HG03571 (cell line): ENCODE results near the gene RNPEPL1.
"Not testable (repeated sequence)": the region's sequence is repeated elsewhere in the genome, so short reads cannot be mapped to it uniquely, and the experiment has no call there.

Experiments
- ATAC-seq: cut with Tn5 transposase; IDR thresholded peaks from one replicate; pipeline ENCODE4 v1.9.1; 2021; ENCODE audit not compliant: unreplicated experiment

RNPEPL1 gene

GRCh38 chr2:240538031-240538780 lies 30.1 kb upstream of the RNPEPL1 start:
- no peak for ATAC-seq

DNA sequence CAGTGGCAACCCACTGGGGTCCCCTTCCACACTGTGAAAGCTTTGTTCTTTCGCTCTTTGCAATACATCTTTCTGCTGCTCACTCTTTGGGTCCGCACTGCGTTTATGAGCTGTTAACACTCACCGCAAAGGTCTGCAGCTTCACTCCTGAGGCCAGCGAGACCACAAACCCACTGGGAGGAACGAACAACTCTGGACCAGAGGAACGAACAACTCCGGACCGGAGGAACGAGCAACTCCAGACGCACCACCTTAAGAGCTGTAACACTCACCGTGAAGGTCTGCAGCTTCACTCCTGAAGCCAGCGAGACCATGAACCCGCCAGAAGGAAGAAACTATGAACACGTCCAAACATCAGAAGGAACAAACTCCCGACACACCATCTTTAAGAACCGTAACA lies 29.2 kb upstream of the RNPEPL1 start:
- ATAC-seq: not testable (repeated sequence)

- ATAC-seq: no peak
Measured at GRCh38 chr2:240539906-240540305, 28.4 kb upstream of the RNPEPL1 start.

GRCh38 chr2:240551288-240551687 lies 17.0 kb upstream of the RNPEPL1 start:
- no peak for ATAC-seq

DNA sequence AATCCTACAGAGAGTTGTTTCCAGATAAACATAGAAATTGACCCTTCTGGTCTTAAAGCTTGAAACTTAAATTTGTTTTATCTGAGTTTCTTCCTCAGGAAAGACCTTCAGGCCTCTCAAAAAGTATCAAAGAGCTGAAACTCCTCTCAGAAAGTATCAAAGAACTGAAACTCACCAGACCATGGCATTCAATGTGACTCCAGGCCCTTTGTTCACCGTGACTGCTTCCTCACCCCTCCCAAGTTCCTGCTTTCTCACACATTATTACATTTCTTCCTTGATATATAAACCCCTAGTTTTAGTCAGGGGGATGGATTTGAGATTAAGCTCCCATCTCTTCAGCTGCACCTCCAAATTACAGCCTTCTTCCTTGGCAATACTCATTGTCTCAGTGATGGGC lies 16.5 kb upstream of the RNPEPL1 start:
- ATAC-seq: no peak

GRCh38 chr2:240553956-240554480 lies 14.3 kb upstream of the RNPEPL1 start:
- no peak for ATAC-seq

- ATAC-seq: no peak
Measured at GRCh38 chr2:240554767-240555493, 13.4 kb upstream of the RNPEPL1 start.

GRCh38 chr2:240555541-240556250 lies 12.6 kb upstream of the RNPEPL1 start:
- no peak for ATAC-seq

DNA sequence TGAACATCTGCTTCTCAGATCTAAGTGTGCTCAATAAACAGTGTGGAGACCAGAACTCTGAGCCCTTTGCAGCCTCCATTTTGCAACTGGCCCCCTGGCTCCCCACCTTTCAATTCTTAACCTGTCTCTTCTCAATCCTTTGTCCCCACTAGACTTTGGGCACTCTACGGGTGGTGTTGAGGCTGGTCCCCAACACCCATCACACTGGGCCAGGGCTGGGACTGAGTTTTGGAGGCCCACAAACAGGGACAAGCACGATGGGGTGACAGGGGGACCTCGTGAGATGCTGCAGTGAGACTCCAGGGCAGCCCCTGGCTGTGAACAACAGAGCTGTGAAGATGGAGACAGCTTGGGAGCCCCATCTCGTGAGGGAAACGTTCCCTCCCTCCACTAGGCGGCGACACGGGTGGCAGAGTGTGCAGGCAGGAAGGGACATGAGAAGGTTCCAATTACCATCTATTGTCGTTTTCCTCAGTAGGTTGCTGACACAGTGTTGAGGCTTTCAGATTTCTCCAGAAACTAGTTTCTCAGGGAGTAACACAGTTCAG lies 11.7 kb upstream of the RNPEPL1 start:
- no peak for ATAC-seq

DNA sequence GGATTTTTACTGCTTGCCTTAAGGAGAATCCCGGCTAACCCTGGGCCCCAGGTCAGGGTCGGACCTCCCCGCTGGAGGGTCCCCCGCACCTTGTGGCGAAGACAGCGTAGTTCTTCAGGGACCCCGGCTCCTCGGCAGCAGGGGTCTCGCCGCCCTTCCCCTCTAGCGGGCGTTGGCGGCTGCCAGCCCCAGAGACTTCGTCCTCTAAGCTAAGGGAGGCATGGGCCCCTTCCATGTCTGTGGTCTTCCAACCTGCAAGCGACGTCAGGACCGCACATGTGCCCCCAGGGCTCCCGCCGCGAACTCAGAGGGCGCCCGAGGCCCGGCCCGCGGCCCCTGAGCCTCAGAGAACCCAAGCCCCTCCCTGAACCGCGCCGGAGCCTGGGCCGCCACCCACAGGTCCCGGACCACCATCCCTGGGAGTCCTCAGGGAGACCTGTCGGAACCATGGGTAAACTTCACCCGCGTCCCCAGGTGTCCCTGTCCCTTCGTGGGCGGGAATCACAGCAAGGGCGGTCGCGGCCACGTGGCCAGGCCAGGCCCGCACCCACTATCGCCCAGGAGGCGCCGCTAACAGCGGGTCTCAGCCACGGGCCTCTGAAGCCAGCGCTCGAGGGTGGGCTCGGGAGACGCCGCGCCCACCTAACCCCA lies 11.1 kb upstream of the RNPEPL1 start:
- ATAC-seq: no peak

GRCh38 chr2:240557808-240558207 lies 10.5 kb upstream of the RNPEPL1 start, which contains the start of gene ANKMY1:
Gene ANKMY1 (minus strand): TSS chr2:240557988. CDS start chr2:240557335, 653 bp downstream.
- no peak for ATAC-seq

DNA sequence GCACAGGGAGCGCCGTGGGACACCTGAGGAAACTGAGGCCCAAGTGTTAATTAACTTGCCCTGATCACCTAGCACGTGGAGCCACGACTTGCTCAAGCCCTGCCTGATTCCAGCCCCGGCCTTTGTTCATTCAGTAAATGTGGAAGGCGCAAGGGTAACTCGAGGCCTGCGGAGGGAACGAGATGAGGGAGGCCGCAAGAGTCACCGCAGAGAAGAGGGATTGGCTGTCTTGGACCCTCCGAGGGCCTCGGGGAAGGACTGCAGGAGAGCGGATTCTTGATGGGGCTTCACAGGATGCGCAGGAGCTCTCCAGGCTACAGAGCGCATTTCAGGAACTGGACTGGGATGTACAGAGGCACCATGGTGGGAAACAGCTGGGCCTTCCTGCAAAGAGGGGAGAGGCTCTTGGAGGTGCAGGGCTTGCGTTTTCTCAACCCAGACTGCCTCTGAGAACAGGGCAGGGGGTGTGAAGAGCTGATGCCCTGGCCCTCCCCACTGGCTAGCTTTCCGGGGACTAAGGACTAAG lies 10.0 kb upstream of the RNPEPL1 start:
- no peak for ATAC-seq

DNA sequence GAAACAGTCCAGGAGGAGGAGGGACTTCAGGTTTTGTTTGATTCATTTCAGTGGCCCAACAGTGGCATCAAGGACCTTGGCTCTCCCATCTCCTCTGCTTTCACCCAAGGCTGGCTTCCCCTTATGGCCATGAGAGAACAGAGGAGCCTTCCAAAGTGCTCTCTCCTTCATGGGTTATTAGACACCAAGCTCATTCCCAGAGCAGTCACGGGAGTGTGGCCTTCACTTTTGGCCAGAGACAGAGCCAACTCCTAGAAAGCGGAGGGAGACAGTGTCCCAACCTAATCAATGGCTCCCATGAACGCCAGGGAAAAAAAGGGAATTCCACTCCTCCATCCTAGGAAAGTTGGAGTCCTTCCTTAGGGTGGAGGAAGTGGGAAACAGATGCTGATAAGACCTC lies 9.0 kb upstream of the RNPEPL1 start:
- ATAC-seq: no peak

- ATAC-seq: peak; percentile 49
Measured at GRCh38 chr2:240560084-240560479, 8.2 kb upstream of the RNPEPL1 start, which contains the start of gene DUSP28. Gene DUSP28 (plus strand): TSS chr2:240560357. CDS start chr2:240560685, 328 bp downstream.

- ATAC-seq: peak; percentile 52
Measured at GRCh38 chr2:240560480-240561324, 7.6 kb upstream of the RNPEPL1 start.

DNA sequence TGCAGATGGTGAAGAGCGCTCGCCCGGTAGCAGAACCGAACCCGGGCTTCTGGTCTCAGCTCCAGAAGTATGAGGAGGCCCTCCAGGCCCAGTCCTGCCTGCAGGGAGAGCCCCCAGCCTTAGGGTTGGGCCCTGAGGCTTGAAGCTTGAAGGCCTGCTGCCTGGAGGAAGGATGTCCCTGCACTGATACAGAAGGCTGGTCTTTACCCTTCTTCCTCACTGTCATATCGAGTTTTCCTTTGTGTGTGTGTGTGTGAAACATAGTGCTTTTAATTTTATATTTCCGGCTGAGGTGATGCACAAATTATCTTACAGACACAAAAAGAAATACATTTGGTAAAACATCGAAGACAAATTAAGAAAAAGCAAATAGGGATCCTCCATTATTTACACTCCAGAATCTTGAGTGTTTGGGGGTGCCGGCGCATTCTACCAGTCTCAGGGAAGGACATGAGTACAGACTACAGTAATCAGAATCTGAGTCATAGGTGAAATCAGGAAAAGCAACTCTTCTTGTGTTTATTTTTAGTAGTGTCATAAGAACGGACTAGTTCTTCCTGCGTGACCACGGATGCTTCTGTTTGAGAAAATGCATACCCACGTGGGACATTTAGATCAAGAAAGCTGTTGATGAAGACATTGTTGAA lies 6.8 kb upstream of the RNPEPL1 start:
- ATAC-seq: no peak

DNA sequence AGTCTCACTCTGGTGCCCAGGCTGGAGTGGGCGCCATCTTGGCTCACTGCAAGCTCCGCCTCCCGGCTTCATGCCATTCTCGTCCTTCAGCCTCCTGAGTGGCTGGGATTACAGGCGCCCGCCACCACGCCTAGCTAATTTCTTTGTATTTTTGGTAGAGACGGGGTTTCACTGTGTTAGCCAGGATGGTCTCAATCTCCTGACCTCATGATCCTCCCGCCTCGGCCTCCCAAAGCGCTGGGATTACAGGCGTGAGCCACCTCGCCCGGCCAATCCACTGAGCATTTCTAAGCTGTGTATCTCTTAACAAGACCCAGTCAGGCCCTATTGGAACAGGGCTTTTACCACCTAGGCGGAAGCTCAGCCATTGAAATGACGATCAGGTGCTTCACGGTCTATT lies 5.1 kb upstream of the RNPEPL1 start:
- ATAC-seq: not testable (repeated sequence)

GRCh38 chr2:240563951-240564560 lies 4.2 kb upstream of the RNPEPL1 start:
- ATAC-seq: no peak
